IMR-90 (cell line): ENCODE results near the gene ANKRD34B. TPM values are rescaled to one million over a fixed set of nuclear protein-coding genes. Genes with fewer than 3 reads are reported as not detected.

ENCODE experiments used
- ATAC-seq: fragments of 200-7000 bp; cut with Tn5 transposase; 2 replicates; pipeline ENCODE4 v1.9.1; 2020; ENCODE audit warnings: low read depth, mild to moderate bottlenecking, moderate library complexity
- BruUV-seq: library from RNA; stranded (reverse); fragments of 400-500 nt; replicated peaks from 2 replicates; lab custom pipeline; 2021; lab: Mats Ljungman, UMichigan
- CTCF ChIA-PET: fragments of 300-600 bp; formaldehyde crosslinking; extraction: SDS; loops from one replicate; lab custom pipeline; 2021; ENCODE audit warnings: antibody characterized with exemption; lab: Yijun Ruan, JAX
- POLR2A ChIA-PET: fragments of 300-600 bp; sonication (Branson Sonifier 250); formaldehyde crosslinking; loops from one replicate; lab custom pipeline; 2022; ENCODE audit warnings: antibody characterized with exemption; ENCODE audit not compliant: unreplicated experiment; lab: Charles Lee
- DNase-seq: peaks from one replicate; pipeline ENCODE4 v3.0.0; 2013
- H2AFZ ChIP-seq: replicated peaks from 2 replicates; pipeline ENCODE3; 2013; ENCODE audit warnings: low read length, mild to moderate bottlenecking; ENCODE audit not compliant: poor library complexity
- H2AK5ac ChIP-seq: 2 replicates; pipeline ENCODE4 v1.6.1; 2013; ENCODE audit warnings: low read depth, low read length, inconsistent platforms
- H2AK9ac ChIP-seq: replicated peaks from 2 replicates; pipeline ENCODE3; 2013; ENCODE audit warnings: mild to moderate bottlenecking, low read depth, low read length, moderate library complexity; ENCODE audit not compliant: poor library complexity
- H2BK120ac ChIP-seq: 2 replicates; pipeline ENCODE4 v1.6.1; 2013; ENCODE audit warnings: low read depth, low read length, inconsistent platforms
- H2BK15ac ChIP-seq: 3 replicates; pipeline ENCODE4 v1.6.1; 2013; ENCODE audit warnings: low read depth, low read length, inconsistent platforms
- H2BK20ac ChIP-seq: 2 replicates; pipeline ENCODE4 v1.6.1; 2013; ENCODE audit warnings: low read depth, mild to moderate bottlenecking, inconsistent platforms, low read length, moderate library complexity
- H2BK5ac ChIP-seq: 2 replicates; pipeline ENCODE4 v1.6.1; 2013; ENCODE audit warnings: mild to moderate bottlenecking, low read depth, low read length, inconsistent platforms; ENCODE audit not compliant: poor library complexity, severe bottlenecking
- H3K14ac ChIP-seq: replicated peaks from 2 replicates; pipeline ENCODE4 v1.6.1; 2013; ENCODE audit warnings: low read depth, low read length, inconsistent platforms
- H3K18ac ChIP-seq: 2 replicates; pipeline ENCODE4 v1.6.1; 2013; ENCODE audit warnings: low read depth, low read length, control low read depth
- H3K23ac ChIP-seq: 2 replicates; pipeline ENCODE4 v1.6.1; 2013; ENCODE audit warnings: low read depth, low read length, inconsistent platforms
- H3K27ac ChIP-seq: 2 replicates; pipeline ENCODE4 v1.5.1; 2013; ENCODE audit warnings: mild to moderate bottlenecking, control low read depth, low read length; ENCODE audit not compliant: insufficient read depth
- H3K27me3 ChIP-seq: 2 replicates; pipeline ENCODE4 v1.6.1; 2013; ENCODE audit warnings: low read length; ENCODE audit not compliant: control insufficient read depth, insufficient read depth
- H3K36me3 ChIP-seq: 2 replicates; pipeline ENCODE4 v1.6.1; 2013; ENCODE audit warnings: low read length, mixed read lengths; ENCODE audit not compliant: control insufficient read depth, insufficient read depth
- H3K4ac ChIP-seq: 2 replicates; pipeline ENCODE4 v1.6.1; 2013; ENCODE audit warnings: low read depth, low read length, inconsistent platforms
- H3K4me1 ChIP-seq: 2 replicates; pipeline ENCODE4 v1.6.1; 2013; ENCODE audit warnings: low read length, mixed read lengths; ENCODE audit not compliant: control insufficient read depth, insufficient read depth
- H3K4me2 ChIP-seq: 2 replicates; pipeline ENCODE4 v1.6.1; 2013; ENCODE audit warnings: low read depth, mild to moderate bottlenecking, control low read depth, low read length, moderate library complexity
- H3K4me3 ChIP-seq: 2 replicates; pipeline ENCODE4 v1.5.1; 2013; ENCODE audit warnings: low read depth, mild to moderate bottlenecking, control low read depth, low read length, moderate library complexity; ENCODE audit not compliant: insufficient read depth
- H3K56ac ChIP-seq: 2 replicates; pipeline ENCODE4 v1.6.1; 2013; ENCODE audit warnings: low read length, inconsistent platforms; ENCODE audit not compliant: insufficient read depth; ENCODE audit errors: extremely low read depth
- H3K79me1 ChIP-seq, 2 experiments: 2 replicates each; pipeline ENCODE4 v1.6.1; 2013; ENCODE audit warnings: low read length in 2 of 2, inconsistent platforms in 1 of 2, low read depth in 1 of 2
- H3K9ac ChIP-seq: 2 replicates; pipeline ENCODE4 v1.6.1; 2013; ENCODE audit warnings: low read depth, low read length, control low read depth
- H3K9me1 ChIP-seq: 2 replicates; pipeline ENCODE4 v1.6.1; 2013; ENCODE audit warnings: low read length, inconsistent platforms; ENCODE audit not compliant: insufficient read depth
- H3K9me3 ChIP-seq: 2 replicates; pipeline ENCODE4 v1.6.1; 2013; ENCODE audit warnings: low read length; ENCODE audit not compliant: control insufficient read depth, insufficient read depth
- H4K20me1 ChIP-seq: 2 replicates; pipeline ENCODE4 v1.6.1; 2013; ENCODE audit warnings: low read length, inconsistent platforms; ENCODE audit not compliant: insufficient read depth
- H4K5ac ChIP-seq: 2 replicates; pipeline ENCODE4 v1.6.1; 2013; ENCODE audit warnings: mild to moderate bottlenecking, low read depth, low read length, control low read depth
- H4K8ac ChIP-seq, 2 experiments: 2 replicates each; pipeline ENCODE4 v1.6.1; 2013; ENCODE audit warnings: low read depth in 2 of 2, low read length in 2 of 2, control low read depth in 1 of 2, inconsistent platforms in 1 of 2
- H4K91ac ChIP-seq: 2 replicates; pipeline ENCODE4 v1.6.1; 2013; ENCODE audit warnings: low read depth, low read length, inconsistent platforms; ENCODE audit not compliant: insufficient read depth
- RAD21 ChIP-seq: IDR thresholded peaks from 2 replicates; pipeline ENCODE4 v1.6.1; 2012; ENCODE audit warnings: low read length, improper control_type of control experiment
- RFX5 ChIP-seq: IDR thresholded peaks from 2 replicates; pipeline ENCODE4 v1.8.0; 2012; ENCODE audit warnings: low read depth, mild to moderate bottlenecking, low read length, moderate library complexity
- SMC3 ChIP-seq: fragments of 150-350 bp; IDR thresholded peaks from 2 replicates; pipeline ENCODE4 v1.6.1; 2016; ENCODE audit warnings: low read depth, mild to moderate bottlenecking, antibody characterized with exemption, low read length, moderate library complexity
- USF2 ChIP-seq: fragments of 150-350 bp; IDR thresholded peaks from 2 replicates; pipeline ENCODE4 v1.6.1; 2017; ENCODE audit warnings: mild to moderate bottlenecking, antibody characterized with exemption, low read length, low read depth
- WGBS, 2 experiments: methylation state at CpG; one replicate each; pipeline versions ENCODE4 v1.1.5 to v1.1.7; 2013; ENCODE audit warnings: missing lambda C conversion rate in 2 of 2; ENCODE audit not compliant: insufficient read length in 1 of 2; ENCODE audit errors: extremely low coverage in 2 of 2; 5-methylcytosine and 5-hydroxymethylcytosine counted together
- dilution Hi-C: fragments of 300-500 bp; cut with HindIII; formaldehyde crosslinking; loops from one replicate; pipeline ENCODE4 v1.14.3; 2018; ENCODE audit warnings: low sequenced_read_pairs; ENCODE audit not compliant: unreplicated experiment
- in situ Hi-C: fragments of 300-500 bp; cut with MboI; formaldehyde crosslinking; loops from 3 replicates; pipeline ENCODE4 v1.14.3; 2019; ENCODE audit warnings: low sequenced_read_pairs, inconsistent platforms, mixed read lengths
- intact Hi-C: fragments of 100-400 bp; cut with micrococcal nuclease; formaldehyde crosslinking; loops from 2 replicates; pipeline ENCODE4 v1.10.0; 2022
- polyA plus RNA-seq, 3 experiments: library from polyadenylated mRNA; depleted of rRNA; stranded (reverse); fragments of >200 nt; gene quantifications; 2 replicates each; pipeline ENCODE4 v1.2.3, GENCODE V29; 2012; ENCODE audit warnings: low replicate concordance in 1 of 3
- total RNA-seq: library from RNA; depleted of rRNA; stranded (reverse); fragments of >200 nt; gene quantifications from 2 replicates; pipeline ENCODE4 v1.2.3, GENCODE V29; 2012

Gene ANKRD34B
- total and polyA plus RNA-seq, 2 of the 4 experiments (the other 2 are of a cell fraction), result not detected

- Histone ChIP-seq H3K9ac (no peak overlapping the region), H2AK5ac (no peak overlapping the region), H2AK9ac (no peak overlapping the region), H3K23ac (no peak overlapping the region), H3K4me1 (no peaks in the 10 kb centered on the region), H3K27me3 (no peaks in the 10 kb centered on the region), H3K18ac (no peak overlapping the region), H2BK15ac (no peak overlapping the region), H3K56ac (no peak overlapping the region), H3K4me3 (no peak overlapping the region), H2BK5ac (no peak overlapping the region), H4K8ac (no peak overlapping the region), H3K9me3 (no peaks in the 10 kb centered on the region), H4K5ac (no peak overlapping the region), H3K14ac (no peak overlapping the region), H2BK120ac (no peak overlapping the region), H3K36me3 (no peaks in the 10 kb centered on the region), H3K4me2 (no peak overlapping the region), H3K27ac (no peak overlapping the region), H2BK20ac (no peak overlapping the region), H2AFZ (no peak overlapping the region), H4K20me1 (no peaks in the 10 kb centered on the region), H3K79me1 (no peaks in the 10 kb centered on the region), H4K91ac (no peak overlapping the region), H3K9me1 (0 out of 2 replicates have a peak, but pooled peaks cover 7% of the 10 kb centered on the region), H3K4ac (no peak overlapping the region)
- DNase-seq, result no peak
- ChIA-PET CTCF (no interaction called here), POLR2A (no interaction called here)
- in situ Hi-C loops (no loop called here), intact Hi-C loops (no loop called here), dilution Hi-C loops (no loop called here)
- BruUV-seq, result no TSS peak
- TF ChIP-seq RFX5 (no peak), SMC3 (no peak), RAD21 (no peak), USF2 (no peak)
- no CpG with 5 or more reads among the region's 4 CpGs for WGBS, 2 experiments
- no peak for ATAC-seq
Measured at GRCh38 chr5:80618438-80618837, 48.4 kb upstream of the ANKRD34B start.
